Measurements from ENCODE around the gene DTX1.

GRCh38 chr12:113099764-113100163 is 43.2 kb downstream of the DTX1 start:
- no peak for TF ChIP-seq CTCF (CRISPR knock-in tag; IDR thresholded peaks at IDR 0.05)
- TF ChIP-seq ZNF337 (CRISPR knock-in tag; IDR thresholded peaks at IDR 0.05; ENCODE audit: borderline replicate concordance, low read depth) = no peak
- TF ChIP-seq ZNF513 (CRISPR knock-in tag; conservative IDR thresholded peaks at IDR 0.05) = no peak
- TF ChIP-seq RFX3 (CRISPR knock-in tag; IDR thresholded peaks at IDR 0.05) = no peak
- TF ChIP-seq ZFX (CRISPR knock-in tag; IDR thresholded peaks at IDR 0.05; ENCODE audit: low read depth) = no peak
- TF ChIP-seq ZSCAN5A (CRISPR knock-in tag; IDR thresholded peaks at IDR 0.05; ENCODE audit: borderline replicate concordance) = no peak
- no peak for TF ChIP-seq JUND (CRISPR knock-in tag; IDR thresholded peaks at IDR 0.05)
- TF ChIP-seq WIZ (CRISPR knock-in tag; IDR thresholded peaks at IDR 0.05) = no peak

Data from HepG2 (cell line).